ENCODE results near the gene TUBD1.
"Not testable (repeated sequence)": the region's sequence is repeated elsewhere in the genome, so short reads cannot be mapped to it uniquely, and the experiment has no call there.

TUBD1 gene, protein sequence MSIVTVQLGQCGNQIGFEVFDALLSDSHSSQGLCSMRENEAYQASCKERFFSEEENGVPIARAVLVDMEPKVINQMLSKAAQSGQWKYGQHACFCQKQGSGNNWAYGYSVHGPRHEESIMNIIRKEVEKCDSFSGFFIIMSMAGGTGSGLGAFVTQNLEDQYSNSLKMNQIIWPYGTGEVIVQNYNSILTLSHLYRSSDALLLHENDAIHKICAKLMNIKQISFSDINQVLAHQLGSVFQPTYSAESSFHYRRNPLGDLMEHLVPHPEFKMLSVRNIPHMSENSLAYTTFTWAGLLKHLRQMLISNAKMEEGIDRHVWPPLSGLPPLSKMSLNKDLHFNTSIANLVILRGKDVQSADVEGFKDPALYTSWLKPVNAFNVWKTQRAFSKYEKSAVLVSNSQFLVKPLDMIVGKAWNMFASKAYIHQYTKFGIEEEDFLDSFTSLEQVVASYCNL

DNA sequence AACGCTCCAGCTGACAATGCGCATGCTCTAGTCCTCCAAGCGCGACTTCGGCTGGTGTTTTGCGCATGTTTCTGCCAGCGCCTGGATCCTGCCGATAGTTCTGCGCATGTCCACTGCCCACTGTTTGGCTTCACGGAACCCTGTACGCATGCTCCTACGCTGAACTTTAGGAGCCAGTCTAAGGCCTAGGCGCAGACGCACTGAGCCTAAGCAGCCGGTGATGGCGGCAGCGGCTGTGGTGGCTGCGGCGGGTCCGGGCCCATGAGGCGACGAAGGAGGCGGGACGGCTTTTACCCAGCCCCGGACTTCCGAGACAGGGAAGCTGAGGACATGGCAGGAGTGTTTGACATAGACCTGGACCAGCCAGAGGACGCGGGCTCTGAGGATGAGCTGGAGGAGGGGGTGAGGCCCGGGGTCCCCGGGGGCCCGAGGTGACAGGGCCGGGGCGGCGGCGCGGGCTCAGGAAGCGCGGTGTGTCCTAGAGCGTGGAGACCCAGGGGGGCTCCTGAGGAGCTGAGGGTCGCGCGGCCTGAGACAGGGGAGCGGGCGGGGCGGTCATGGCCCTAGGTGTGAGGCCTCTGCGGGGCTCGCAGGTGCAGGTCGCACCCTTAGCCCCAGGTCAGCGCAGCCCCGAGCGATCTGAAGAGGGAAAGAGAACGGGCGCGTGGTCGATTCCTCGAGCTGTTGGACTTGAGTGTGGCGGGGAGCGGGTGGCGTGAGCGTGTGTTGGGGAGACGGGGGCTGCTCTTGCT, at the start of gene TUBD1, which contains the start of gene RPS6KB1:
TSS of gene TUBD1 (minus strand) at position 20 of the 752 bp plus-strand sequence. CDS start 1,941 bp downstream, outside the sequence.
TSS of gene RPS6KB1 (plus strand) at position 198 of the 752 bp plus-strand sequence. CDS start at position 262, 64 bp downstream.
- DNase-seq (ENCODE audit: low read depth in 3 of 3), result peak; percentile 93 to 98 (median 93)

DNA sequence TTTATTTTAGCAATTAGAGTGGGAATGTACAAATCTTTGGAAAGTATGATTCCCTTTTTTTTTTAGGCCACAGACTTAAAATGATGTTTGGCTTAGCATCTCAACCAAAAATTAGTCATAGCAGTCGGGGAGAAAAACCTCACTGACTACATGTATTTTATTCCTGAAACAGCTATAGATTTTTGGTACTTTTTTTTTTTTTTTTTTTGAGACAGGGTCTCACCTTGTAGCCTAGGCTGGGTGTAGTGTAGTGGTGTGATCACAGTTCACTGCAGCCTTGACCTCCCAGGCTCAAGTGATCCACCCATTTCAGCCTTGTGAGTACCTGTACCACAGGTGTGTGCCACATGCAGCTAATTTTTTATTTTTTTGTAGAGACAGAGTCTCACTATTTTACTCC, 48.4 kb upstream of the TUBD1 start:
- DNase-seq (ENCODE audit: low read depth in 3 of 3), result no peak

DNA sequence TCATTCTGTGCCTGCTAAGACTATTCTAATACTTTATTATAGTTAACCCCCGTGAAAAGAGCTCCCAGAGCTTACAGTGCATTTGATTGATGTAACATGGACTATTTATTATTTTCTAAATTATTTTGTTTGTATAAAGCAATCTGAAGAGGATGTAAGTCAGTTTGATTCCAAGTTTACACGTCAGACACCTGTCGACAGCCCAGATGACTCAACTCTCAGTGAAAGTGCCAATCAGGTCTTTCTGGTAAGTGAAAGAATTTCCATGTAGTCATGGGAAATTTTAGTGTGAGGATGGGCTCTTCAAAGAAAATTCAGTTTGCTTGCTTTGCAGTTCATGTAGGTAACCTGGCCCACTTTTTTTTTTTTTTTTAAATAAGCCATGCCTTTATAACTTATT, 48.0 kb upstream of the TUBD1 start:
- DNase-seq (ENCODE audit: low read depth in 3 of 3), result peak in 2 of 3 donors; percentile 9 to 14

DNA sequence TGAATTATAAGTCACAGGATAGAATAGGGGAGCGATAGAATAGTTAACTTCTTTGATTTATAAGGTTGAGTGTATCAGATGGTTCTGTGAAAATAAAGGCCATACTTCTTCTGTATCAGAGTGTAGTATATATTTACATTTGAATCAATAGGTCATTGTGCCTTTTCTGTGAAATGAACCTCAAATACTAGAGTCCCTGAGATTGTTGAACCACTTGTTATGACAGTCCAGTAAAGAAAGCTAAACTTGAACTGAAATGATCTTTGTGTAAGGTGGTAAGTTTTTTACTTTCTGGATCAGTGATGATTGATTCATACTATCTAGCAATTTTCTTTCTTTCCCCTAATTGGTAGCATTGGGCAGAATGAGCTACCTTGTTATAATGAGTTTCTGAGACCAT, 40.6 kb upstream of the TUBD1 start:
- not testable (repeated sequence) for DNase-seq (ENCODE audit: low read depth in 3 of 3)

DNA sequence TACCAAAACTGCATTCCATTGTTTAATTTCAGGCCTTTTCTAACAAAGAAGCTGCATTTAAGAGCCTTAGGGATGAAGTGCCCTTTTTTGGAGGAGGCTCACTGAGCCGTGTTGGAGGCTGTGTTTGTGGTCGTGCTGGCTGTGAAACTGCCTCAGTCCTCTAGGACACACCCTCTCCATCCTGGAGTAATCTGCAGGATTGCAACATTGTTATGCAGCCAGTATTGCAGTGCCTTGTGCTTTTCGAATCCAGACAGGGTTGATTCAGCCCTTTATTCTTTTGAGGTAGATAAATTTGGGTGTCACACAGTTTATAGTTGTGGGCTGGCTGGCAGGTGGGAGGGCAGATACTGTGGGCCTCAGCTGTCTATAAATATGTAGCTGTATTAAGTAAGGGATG, 38.0 kb upstream of the TUBD1 start:
- not testable (repeated sequence) for DNase-seq (ENCODE audit: low read depth in 3 of 3)

DNA sequence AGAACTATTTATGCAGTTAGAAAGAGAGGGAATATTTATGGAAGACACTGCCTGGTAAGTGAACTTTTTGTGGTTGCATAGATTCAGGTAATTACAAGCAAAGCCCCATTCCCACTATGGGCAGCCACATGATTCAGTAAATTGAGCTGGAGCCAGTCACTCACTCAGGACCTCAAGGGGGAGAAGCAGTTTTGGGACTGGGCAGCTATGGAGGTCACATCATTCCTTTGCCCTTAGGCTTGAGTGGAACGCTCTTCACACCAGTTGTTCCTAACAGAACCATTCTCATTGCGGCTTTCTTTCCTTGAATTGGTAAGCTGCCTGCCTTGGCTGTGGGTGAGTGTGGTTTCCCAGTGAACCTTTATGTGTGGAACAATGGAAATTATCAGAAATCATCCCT, 37.4 kb upstream of the TUBD1 start:
- DNase-seq (ENCODE audit: low read depth in 3 of 3), result not testable (repeated sequence)

DNA sequence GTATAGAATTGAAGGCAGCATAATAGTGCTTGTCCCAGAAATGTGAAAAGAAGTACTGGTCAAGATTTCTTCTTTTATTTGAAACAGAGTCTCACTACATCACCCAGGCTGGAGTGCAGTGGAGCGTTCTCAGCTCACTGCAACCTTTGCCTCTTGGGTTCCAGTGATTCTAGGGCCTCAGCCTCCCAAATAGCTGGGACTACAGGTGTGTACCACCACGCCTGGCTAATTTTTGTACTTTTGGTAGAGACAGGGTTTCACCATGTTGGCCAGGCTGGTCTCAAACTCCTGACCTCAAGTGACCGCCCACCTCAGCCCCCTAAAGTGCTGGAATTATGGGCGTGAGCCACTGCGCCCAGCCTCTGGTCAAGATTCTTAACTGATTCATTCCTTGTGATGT, 27.9 kb upstream of the TUBD1 start:
- DNase-seq (ENCODE audit: low read depth in 3 of 3), result not testable (repeated sequence)

DNA sequence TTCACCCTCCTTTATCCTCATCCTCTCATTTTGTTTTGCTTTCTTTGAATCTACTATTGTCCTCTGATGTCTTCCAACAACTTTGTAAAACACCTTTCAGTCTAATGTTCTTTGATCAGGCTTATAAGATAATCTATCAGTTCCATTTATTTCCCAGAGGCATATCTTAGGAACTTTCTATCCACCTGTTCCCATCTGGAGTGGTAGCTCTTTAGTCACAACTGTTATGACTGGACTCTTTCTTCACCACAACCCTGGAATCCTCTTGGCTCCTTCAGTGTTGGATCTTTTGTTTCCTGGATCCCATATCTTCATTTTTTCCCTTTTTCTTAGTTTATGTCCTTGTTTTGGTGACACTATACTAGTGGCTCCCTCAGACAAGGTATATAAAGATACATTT, 23.7 kb upstream of the TUBD1 start:
- DNase-seq (ENCODE audit: low read depth in 3 of 3), result no peak

DNA sequence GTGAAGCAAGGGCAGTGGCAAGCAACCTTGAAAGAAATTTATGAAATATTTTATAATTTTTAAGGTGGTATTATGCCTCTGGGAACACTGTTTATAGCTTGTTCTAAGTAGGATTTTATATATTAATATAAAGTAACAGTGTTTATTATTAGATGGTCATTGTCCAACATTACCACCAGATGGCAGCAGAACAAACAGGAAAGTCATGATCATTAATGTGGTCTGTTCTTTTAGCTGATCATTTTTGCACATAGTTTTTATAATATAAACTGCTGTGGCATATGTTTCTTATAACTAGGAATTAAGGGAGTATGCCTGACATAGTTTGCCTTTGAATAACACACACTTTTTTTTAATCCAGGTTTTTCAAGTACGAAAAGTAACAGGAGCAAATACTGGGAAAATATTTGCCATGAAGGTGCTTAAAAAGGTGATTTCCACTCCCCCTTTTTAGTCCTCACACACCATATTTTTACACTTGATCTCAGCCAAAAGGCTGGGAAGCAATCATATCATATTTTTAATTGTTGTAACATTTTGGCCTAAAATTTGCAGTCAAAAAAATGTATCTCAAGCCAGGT, 21.6 kb upstream of the TUBD1 start:
- no peak for DNase-seq (ENCODE audit: low read depth in 3 of 3)

DNA sequence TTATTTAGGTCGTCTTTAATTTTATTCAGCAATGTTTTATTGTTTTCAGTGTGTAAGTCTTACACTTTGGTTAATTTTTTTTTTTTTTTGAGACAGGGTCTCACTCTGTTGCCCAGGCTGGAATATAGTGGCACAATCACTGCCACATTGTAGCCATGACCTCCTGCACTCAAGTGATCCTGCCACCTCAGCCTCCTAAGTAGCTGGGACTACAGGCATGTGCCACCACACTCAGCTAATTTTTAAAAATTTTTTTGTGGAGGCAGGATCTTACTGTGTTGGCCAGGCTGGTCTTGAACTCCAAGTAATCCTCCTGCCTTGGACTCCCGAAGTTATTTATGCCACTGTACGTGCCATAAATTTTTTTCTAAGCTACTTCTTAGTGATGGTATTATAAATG, 14.7 kb upstream of the TUBD1 start:
- no peak for DNase-seq (ENCODE audit: low read depth in 3 of 3)

DNA sequence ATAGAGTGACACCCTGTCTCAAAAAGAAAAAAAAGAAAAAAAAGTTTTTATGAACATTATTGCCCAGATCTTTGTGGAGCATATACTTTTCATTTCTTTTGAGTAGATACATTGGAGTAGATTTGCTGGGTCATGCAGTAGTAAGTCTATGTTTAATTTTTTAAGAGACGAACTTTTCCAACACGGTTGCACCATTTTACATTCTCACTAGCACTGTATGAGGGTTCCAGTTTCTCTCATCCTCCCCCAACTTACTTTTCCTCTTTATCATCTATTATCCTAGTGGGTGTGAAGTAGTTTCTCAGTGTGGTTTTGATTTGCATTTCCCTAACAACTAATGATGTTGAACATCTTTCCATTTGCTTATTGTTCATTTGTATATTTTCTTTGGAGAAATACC, 10.7 kb upstream of the TUBD1 start:
- no peak for DNase-seq (ENCODE audit: low read depth in 3 of 3)

DNA sequence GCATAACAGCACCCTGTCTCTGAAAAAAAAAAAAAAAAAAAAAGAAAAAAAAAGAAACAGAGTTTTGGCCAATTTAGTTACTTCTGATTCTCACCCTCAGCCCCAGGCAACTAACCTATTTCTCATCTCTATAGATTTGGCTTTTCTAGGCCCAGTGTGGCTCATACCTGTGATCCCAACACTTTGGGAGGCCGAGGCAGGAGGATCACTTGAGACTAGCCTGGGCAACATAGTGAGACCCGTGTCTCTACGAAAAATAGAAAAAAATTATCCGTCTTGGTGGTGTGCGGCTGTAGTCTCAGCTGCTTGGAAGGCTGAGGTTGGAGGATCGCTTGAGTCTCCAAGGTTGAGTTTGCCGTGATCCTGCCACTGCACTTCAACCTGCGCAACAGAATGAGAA, 8.9 kb upstream of the TUBD1 start:
- no peak for DNase-seq (ENCODE audit: low read depth in 3 of 3)

DNA sequence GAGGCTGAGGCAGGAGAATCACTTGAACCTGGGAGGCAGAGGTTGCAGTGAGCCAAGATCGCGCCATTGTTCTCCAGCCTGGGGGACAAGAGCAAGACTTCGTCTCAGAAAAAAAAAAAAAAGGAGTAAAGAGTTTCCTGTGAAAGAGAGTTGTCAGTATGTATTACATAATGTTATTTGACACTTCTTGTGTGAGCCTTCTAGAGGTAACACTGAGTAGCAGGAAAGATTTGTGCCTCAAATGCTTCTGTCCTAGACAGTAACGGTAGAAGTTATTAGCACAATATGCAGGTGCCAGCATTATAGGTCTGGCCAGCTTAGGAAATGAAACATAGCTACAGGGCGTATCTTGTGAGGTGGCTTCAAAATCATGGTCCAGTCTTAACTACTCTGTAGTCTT, 6.4 kb upstream of the TUBD1 start:
- DNase-seq (ENCODE audit: low read depth in 3 of 3), result no peak

DNA sequence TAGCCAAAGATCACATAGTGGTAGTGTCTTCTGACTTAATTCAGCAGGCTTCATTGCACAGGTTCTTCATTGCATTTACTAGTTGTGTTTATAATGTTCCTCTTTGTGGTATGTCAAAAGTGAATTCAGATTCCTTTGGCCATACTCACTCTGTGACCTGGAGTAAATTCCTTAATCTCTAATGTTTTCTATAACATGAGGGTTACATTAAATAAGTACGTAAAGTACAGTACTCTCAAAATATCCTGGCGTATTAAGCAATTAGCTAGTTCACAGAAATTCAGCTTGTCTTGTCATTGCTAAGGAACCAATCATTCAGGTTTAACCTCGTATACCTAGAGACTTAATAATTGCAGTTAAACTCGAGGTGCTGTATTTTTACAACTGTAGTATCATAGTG, 4.3 kb upstream of the TUBD1 start:
- DNase-seq (ENCODE audit: low read depth in 3 of 3), result no peak

DNA sequence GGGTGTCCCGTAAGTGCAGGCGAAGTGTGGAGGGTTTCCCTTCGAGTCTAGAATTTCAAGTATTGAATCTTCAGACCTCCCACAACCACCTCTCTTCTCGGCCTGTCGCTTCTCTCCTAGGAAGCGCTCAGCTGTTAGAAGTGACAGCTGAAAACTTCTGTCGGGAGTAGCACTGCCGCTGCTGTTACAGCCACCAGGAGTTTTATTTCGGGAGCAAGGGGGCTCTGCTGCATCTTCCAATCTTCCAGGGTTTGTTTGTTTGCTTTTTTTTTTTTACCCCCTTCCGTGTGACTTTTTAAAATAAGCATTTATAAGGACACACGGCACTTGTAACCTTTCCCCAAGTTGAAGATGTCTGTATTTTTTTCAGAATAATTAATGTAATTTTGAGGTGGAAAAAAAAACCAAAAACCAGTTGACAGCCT, 945 bp upstream of the TUBD1 start:
- DNase-seq (ENCODE audit: low read depth in 3 of 3), result no peak

DNA sequence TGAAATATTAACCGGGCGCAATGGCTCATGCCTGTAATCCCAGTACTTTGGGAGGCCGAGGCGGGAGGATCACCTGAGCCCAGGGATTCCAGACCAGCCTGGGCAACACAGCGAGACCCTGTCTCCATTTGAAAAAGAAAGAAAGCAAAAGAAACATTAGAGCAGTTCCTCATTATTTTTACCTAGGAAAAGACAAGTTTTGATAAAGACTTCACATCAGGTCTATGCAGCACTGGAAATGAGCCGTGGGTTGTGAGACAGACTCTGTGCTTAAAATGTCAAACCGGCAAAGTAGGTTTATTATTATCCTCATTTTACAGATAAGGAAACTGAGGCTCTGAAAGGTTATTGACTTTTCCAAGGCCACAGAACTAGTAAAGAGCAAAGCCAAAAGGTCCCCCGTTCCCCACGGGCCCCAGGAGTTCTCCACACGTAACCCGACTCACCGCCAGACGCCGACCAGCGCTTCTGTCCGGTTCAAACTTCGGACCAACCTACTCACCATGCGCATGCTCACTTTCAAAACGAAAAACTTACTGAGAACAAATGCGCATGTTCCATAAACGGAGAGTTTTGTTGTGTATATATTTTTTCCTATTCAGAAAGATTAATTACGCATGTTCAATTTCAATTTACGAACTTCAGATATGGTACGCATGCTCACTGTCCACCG, 356 bp downstream of the TUBD1 start:
- DNase-seq (ENCODE audit: low read depth in 3 of 3), result peak in 1 of 3 donors; percentile 12

DNA sequence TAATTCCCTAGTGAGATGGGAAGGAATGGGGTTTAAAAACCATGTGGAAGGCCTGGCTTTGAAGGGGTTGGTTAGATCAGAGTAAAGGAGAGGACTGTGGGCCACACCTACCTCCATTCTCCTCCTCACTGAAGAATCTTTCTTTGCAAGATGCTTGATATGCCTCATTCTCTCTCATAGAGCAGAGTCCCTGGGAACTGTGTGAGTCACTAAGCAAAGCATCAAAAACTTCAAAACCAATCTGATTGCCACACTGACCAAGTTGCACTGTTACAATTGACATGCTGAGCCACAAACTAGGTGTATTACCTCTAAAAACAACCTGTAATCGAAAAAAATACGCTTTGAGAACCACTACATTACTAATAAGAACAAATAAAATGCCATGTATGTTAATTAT, 2.0 kb downstream of the TUBD1 start:
- no peak for DNase-seq (ENCODE audit: low read depth in 3 of 3)

DNA sequence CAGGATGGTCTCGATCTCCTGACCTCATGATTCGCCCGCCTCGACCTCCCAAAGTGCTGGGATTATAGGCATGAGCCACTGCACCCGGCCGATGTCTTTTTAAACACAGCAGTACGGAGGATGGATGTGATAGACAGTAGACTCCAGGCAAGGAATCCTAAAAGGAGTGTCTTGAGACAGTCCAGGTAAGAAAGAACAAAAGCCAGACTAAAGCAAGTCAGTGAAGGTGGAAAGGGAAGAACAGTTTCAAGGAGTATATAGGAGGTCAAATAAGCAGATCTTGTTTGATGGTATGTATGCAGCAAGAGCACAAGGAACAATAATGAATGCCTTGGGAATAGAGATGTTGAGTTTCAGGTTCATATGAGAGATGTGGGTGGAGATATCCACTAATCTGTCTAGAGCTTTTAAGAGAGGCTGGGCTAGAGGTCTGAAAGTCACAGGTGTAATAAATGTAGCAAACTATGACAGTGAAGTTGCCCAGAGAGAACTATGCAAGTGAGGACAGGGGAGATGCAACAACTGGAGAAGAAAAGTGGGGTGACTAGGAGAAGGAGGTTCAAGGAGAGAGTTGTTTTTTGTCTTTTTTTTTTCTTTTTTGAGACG, 4.5 kb downstream of the TUBD1 start:
- no peak for DNase-seq (ENCODE audit: low read depth in 3 of 3)

DNA sequence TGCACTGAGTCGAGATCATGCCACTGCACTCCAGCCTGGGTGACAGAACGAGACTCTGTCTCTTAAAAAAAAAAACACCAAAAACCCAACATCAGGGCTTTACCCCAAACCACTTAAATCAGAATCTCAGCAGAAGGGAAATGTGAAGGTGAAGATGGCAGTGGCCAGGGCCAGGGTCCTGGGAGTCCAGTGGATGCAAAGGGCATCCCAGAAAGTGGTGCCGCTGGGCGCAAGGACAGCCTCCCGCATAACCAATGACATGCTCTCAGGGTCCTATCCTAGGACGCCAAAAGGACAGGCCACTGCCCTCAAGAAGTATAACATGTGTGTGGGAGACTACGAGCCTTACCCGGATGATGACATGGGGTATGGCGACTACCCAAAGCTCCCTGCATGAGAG, 7.9 kb downstream of the TUBD1 start:
- DNase-seq (ENCODE audit: low read depth in 3 of 3), result no peak

DNA sequence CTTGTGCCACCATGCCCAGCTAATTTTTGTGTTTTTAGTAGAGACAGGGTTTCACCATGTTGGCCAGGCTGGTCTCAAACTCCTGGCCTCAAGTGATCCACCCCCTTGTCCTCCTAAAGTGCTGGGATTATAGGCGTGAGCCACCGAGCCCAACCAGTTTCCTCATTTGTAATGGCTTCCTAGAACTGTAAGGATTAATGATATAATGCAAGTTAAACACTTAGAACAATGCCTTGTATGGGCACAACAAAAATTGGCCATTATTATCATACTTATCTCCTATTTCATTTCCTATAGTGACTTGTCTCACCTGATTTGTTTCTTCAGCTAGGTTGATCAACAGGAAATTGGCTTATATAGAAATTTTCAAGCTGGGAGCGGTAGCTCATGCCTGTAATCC, 14.1 kb downstream of the TUBD1 start:
- DNase-seq (ENCODE audit: low read depth in 3 of 3), result no peak

DNA sequence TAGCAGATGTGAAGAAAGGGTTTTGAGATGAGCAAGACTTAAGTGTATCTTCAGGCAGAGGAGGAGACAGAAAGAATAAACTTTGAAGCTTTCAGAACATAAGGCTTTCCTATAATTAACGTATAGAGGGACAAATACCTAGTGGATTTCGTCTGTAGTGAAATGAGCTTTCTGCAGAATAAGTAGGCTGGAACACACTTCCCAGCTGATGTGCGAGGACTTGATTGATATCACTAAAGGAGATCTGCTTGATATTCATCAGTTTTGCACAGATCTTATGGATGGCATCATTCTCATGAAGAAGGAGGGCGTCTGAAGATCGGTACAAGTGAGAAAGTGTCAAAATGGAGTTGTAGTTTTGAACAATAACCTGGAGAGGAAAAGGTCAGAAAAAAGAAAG, 14.8 kb downstream of the TUBD1 start:
- DNase-seq (ENCODE audit: low read depth in 3 of 3), result no peak

DNA sequence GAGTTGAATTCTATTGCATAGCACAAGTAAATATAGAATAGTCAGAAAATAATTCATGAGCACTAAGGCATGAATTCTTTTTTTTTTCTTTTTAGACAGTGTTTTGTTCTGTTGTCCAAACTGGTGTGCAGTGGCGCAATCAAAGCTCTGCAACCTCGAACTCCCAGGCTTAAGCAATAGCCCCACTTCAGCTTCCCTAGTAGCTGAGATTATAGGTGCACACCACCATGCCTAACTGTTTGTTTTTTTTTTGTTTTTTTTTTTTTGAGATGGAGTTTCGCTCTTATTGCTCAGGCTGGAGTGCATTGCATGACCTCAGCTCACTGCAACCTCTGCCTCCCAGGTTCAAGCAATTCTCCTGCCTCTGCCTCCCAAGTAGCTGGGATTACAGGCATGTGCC, 16.6 kb downstream of the TUBD1 start:
- DNase-seq (ENCODE audit: low read depth in 3 of 3), result no peak

Measured in stimulated activated CD4-positive, alpha-beta T cell treated with anti-CD3 and anti-CD28 coated beads, TNF-alpha, amount 100 ng/mL, for 48 hours (primary cell).